ENCODE data around the gene ZGRF1. TPM values are rescaled to one million over a fixed set of nuclear protein-coding genes. Genes with fewer than 3 reads are reported as not detected.
"Not testable (repeated sequence)": the region's sequence is repeated elsewhere in the genome, so short reads cannot be mapped to it uniquely, and the experiment has no call there.

ZGRF1 gene
- total and polyA plus RNA-seq, 3 experiments from 2014 or later, result 0.92 to 26.9 (median 22.9) TPM

GRCh38 chr4:112626228-112626627 is 10.5 kb downstream of the ZGRF1 start:
- Mint-ChIP-seq H3K4me1 (no peaks in the 10 kb centered on the region), H3K9me3 (no peaks in the 10 kb centered on the region), H3K36me3 (peaks cover 8 to 17% (median 9%) of the 10 kb centered on the region in 3 donors), H3K4me3 (no peak overlapping the region), H3K27me3 (no peaks in the 10 kb centered on the region), H3K27ac (no peak overlapping the region)
- Histone ChIP-seq H3K27ac (ENCODE audit: low read depth, low read length) (no peak overlapping the region), H3K36me3 (ENCODE audit: insufficient read depth, low read length) (no peaks in the 10 kb centered on the region), H3K4me1 (ENCODE audit: insufficient read depth, low read length) (no peaks in the 10 kb centered on the region), H3K4me3 (ENCODE audit: low read length) (no peak overlapping the region), H3K27me3 (ENCODE audit: insufficient read depth, low read length, poor library complexity, severe bottlenecking) (no peaks in the 10 kb centered on the region), H3K9me3 (ENCODE audit: low read length) (no peaks in the 10 kb centered on the region)
- ChIA-PET POLR2A (no interaction called here), CTCF (no interaction called here)
- no peak for DNase-seq

DNA sequence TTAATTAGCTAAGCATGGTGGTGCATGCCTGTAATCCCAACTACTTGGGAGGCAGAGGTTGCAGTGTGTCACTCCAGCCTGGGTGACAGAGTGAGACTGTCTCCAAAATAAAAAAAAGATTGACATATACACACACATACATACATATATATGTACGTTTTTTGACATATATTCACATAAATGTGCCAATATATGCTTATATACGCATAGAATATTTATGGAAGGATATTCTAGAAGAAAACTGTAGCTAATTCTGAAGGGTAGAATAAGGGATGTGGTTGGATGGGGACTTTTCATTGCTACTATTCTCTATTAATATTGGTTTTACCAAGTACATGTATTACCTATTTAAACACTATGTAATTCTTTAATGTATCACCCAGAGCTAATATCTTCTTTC is 19.7 kb downstream of the ZGRF1 start:
- H3K4me3 ChIP-seq (ENCODE audit: low read length), result no peak overlapping the region
- no peaks in the 10 kb centered on the region for H3K9me3 Mint-ChIP-seq
- peaks cover 0 to 10% (median 2%) of the 10 kb centered on the region in 3 donors for H3K36me3 Mint-ChIP-seq
- no peak overlapping the region for H3K4me3 Mint-ChIP-seq
- ChIA-PET CTCF (interaction anchor here (0.7 to 1.0 kb wide), 2 partner anchors 12 to 17 kb away, joined by 3 read pairs; no protein-coding TSS in a partner anchor), POLR2A (no interaction called here)
- no peaks in the 10 kb centered on the region for H3K27me3 ChIP-seq (ENCODE audit: insufficient read depth, low read length, poor library complexity, severe bottlenecking)
- no peaks in the 10 kb centered on the region for H3K4me1 Mint-ChIP-seq
- no peak for DNase-seq
- no peaks in the 10 kb centered on the region for H3K36me3 ChIP-seq (ENCODE audit: insufficient read depth, low read length)
- no peak overlapping the region for H3K27ac ChIP-seq (ENCODE audit: low read depth, low read length)
- no peaks in the 10 kb centered on the region for H3K4me1 ChIP-seq (ENCODE audit: insufficient read depth, low read length)
- no peak overlapping the region for H3K27ac Mint-ChIP-seq
- no peaks in the 10 kb centered on the region for H3K27me3 Mint-ChIP-seq
- H3K9me3 ChIP-seq (ENCODE audit: low read length), result no peaks in the 10 kb centered on the region

GRCh38 chr4:112612814-112613213 is 23.9 kb downstream of the ZGRF1 start:
- H3K4me3 ChIP-seq (ENCODE audit: low read length); H3K4me1 Mint-ChIP-seq; H3K27me3 ChIP-seq (ENCODE audit: insufficient read depth, low read length, poor library complexity, severe bottlenecking); DNase-seq; CTCF ChIA-PET; H3K27ac ChIP-seq (ENCODE audit: low read depth, low read length); H3K9me3 Mint-ChIP-seq; H3K4me1 ChIP-seq (ENCODE audit: insufficient read depth, low read length); POLR2A ChIA-PET; H3K36me3 Mint-ChIP-seq; H3K4me3 Mint-ChIP-seq; H3K36me3 ChIP-seq (ENCODE audit: insufficient read depth, low read length); H3K27me3 Mint-ChIP-seq; H3K9me3 ChIP-seq (ENCODE audit: low read length): not testable (repeated sequence)
- peak overlapping the region in 1 of 8 donors; percentile 38 for H3K27ac Mint-ChIP-seq

DNA sequence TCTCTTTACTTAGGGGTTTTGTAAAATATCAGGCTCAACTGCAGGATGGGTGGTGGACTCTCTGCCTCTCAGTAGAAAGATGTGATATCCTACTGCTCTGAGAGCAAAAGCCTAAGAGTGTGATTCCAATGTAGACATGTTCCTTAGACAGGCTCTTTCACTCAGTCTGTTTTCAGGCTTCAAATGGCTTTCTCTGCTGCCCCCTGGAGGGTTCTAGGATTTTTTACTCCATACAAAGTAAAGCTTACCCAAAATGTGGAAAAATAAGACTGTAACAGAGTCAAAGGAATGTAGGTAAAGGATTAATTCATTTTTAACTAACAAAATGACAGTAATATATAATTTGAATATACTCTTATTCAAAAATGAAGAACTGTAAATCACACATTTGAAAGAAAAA is 32.1 kb downstream of the ZGRF1 start:
- Mint-ChIP-seq H3K27ac (peak overlapping the region in 3 of 8 donors; percentile 22 to 45 (median 23)), H3K27me3 (no peaks in the 10 kb centered on the region), H3K9me3 (no peaks in the 10 kb centered on the region), H3K4me1 (peaks cover 0 to 3% (median 0%) of the 10 kb centered on the region in 3 donors), H3K4me3 (no peak overlapping the region), H3K36me3 (peaks cover 0 to 8% (median 0%) of the 10 kb centered on the region in 3 donors)
- H3K4me3 ChIP-seq (ENCODE audit: low read length), result no peak overlapping the region
- peak in 4 of 5 donors; percentile 14 to 50 (median 22) for DNase-seq
- no peaks in the 10 kb centered on the region for H3K36me3 ChIP-seq (ENCODE audit: insufficient read depth, low read length)
- H3K4me1 ChIP-seq (ENCODE audit: insufficient read depth, low read length), result no peaks in the 10 kb centered on the region
- no peaks in the 10 kb centered on the region for H3K9me3 ChIP-seq (ENCODE audit: low read length)
- no peaks in the 10 kb centered on the region for H3K27me3 ChIP-seq (ENCODE audit: insufficient read depth, low read length, poor library complexity, severe bottlenecking)
- ChIA-PET POLR2A (no interaction called here), CTCF (interaction anchor here (0.6 to 1.5 kb wide), 9 partner anchors 12 to 504 kb away, joined by 3 to 7 read pairs (median 3); no protein-coding TSS in a partner anchor)
- no peak overlapping the region for H3K27ac ChIP-seq (ENCODE audit: low read depth, low read length)

- ChIA-PET POLR2A (no interaction called here), CTCF (no interaction called here)
- Mint-ChIP-seq H3K4me3 (no peak overlapping the region), H3K27me3 (no peaks in the 10 kb centered on the region), H3K4me1 (no peaks in the 10 kb centered on the region), H3K27ac (no peak overlapping the region), H3K9me3 (peaks cover 0 to 2% (median 0%) of the 10 kb centered on the region in 5 donors), H3K36me3 (peaks cover 0 to 9% (median 4%) of the 10 kb centered on the region in 3 donors)
- no peak overlapping the region for H3K27ac ChIP-seq (ENCODE audit: low read depth, low read length)
- no peaks in the 10 kb centered on the region for H3K36me3 ChIP-seq (ENCODE audit: insufficient read depth, low read length)
- no peak for DNase-seq
- H3K4me1 ChIP-seq (ENCODE audit: insufficient read depth, low read length), result no peaks in the 10 kb centered on the region
- H3K27me3 ChIP-seq (ENCODE audit: insufficient read depth, low read length, poor library complexity, severe bottlenecking), result no peaks in the 10 kb centered on the region
- H3K4me3 ChIP-seq (ENCODE audit: low read length), result no peak overlapping the region
- H3K9me3 ChIP-seq (ENCODE audit: low read length), result no peaks in the 10 kb centered on the region
Measured at GRCh38 chr4:112594993-112595392, 41.7 kb downstream of the ZGRF1 start.

DNA sequence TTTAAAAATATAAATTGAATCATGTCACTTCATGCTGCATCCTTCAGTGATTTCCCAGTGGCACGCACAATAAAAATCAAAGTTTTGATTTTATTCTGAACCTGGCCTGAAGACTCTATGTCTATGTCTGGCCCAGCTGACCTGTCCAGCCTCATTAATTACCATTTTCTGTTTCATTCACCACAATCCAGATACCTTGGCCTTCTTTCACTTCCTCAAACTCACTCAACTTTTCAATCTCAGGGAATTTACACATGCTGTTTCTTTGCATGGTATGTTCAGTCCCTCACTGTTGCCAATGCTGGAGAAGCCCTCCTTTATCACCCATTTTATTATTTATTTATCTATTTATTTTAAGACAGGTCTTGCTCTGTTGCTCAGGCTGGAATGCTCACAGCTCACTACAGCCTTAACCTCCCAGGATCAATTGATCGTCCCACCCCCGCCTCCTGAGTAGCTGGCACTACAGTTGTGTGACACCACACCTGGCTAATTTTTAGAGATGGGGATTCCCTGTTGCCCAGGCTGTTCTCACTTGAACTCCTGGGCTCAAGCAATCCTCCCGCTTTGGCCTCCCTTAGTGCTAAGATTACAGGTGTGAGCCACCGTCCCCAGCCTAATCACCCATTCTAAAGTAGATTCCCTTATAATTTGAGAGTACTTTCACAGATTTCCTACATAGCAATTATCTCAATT is 43.1 kb downstream of the ZGRF1 start:
- no peaks in the 10 kb centered on the region for H3K27me3 Mint-ChIP-seq
- no peaks in the 10 kb centered on the region for H3K9me3 ChIP-seq (ENCODE audit: low read length)
- no peak overlapping the region for H3K4me3 Mint-ChIP-seq
- no peak for DNase-seq
- ChIA-PET CTCF (no interaction called here), POLR2A (no interaction called here)
- H3K27ac ChIP-seq (ENCODE audit: low read depth, low read length), result no peak overlapping the region
- peaks cover 0 to 11% (median 4%) of the 10 kb centered on the region in 3 donors for H3K36me3 Mint-ChIP-seq
- H3K27ac Mint-ChIP-seq, result no peak overlapping the region
- no peak overlapping the region for H3K4me3 ChIP-seq (ENCODE audit: low read length)
- H3K4me1 ChIP-seq (ENCODE audit: insufficient read depth, low read length), result no peaks in the 10 kb centered on the region
- no peaks in the 10 kb centered on the region for H3K27me3 ChIP-seq (ENCODE audit: insufficient read depth, low read length, poor library complexity, severe bottlenecking)
- H3K36me3 ChIP-seq (ENCODE audit: insufficient read depth, low read length), result no peaks in the 10 kb centered on the region
- H3K9me3 Mint-ChIP-seq, result peaks cover 0 to 2% (median 0%) of the 10 kb centered on the region in 5 donors
- no peaks in the 10 kb centered on the region for H3K4me1 Mint-ChIP-seq

GRCh38 chr4:112592717-112593116 is 44.0 kb downstream of the ZGRF1 start:
- Histone ChIP-seq H3K27me3 (ENCODE audit: insufficient read depth, low read length, poor library complexity, severe bottlenecking) (no peaks in the 10 kb centered on the region), H3K36me3 (ENCODE audit: insufficient read depth, low read length) (no peaks in the 10 kb centered on the region), H3K27ac (ENCODE audit: low read depth, low read length) (no peak overlapping the region), H3K9me3 (ENCODE audit: low read length) (no peaks in the 10 kb centered on the region), H3K4me1 (ENCODE audit: insufficient read depth, low read length) (no peaks in the 10 kb centered on the region), H3K4me3 (ENCODE audit: low read length) (no peak overlapping the region)
- peaks cover 0 to 2% (median 0%) of the 10 kb centered on the region in 5 donors for H3K9me3 Mint-ChIP-seq
- peaks cover 0 to 11% (median 4%) of the 10 kb centered on the region in 3 donors for H3K36me3 Mint-ChIP-seq
- CTCF ChIA-PET, result no interaction called here
- no peak overlapping the region for H3K4me3 Mint-ChIP-seq
- H3K4me1 Mint-ChIP-seq, result no peaks in the 10 kb centered on the region
- no peaks in the 10 kb centered on the region for H3K27me3 Mint-ChIP-seq
- H3K27ac Mint-ChIP-seq, result no peak overlapping the region
- DNase-seq, result no peak
- POLR2A ChIA-PET, result no interaction called here

- no peak overlapping the region for H3K4me3 Mint-ChIP-seq
- H3K27ac Mint-ChIP-seq, result no peak overlapping the region
- Histone ChIP-seq H3K4me3 (ENCODE audit: low read length) (no peak overlapping the region), H3K27me3 (ENCODE audit: insufficient read depth, low read length, poor library complexity, severe bottlenecking) (no peaks in the 10 kb centered on the region), H3K4me1 (ENCODE audit: insufficient read depth, low read length) (no peaks in the 10 kb centered on the region), H3K36me3 (ENCODE audit: insufficient read depth, low read length) (no peaks in the 10 kb centered on the region), H3K27ac (ENCODE audit: low read depth, low read length) (no peak overlapping the region), H3K9me3 (ENCODE audit: low read length) (no peaks in the 10 kb centered on the region)
- no peaks in the 10 kb centered on the region for H3K27me3 Mint-ChIP-seq
- peaks cover 0 to 2% (median 0%) of the 10 kb centered on the region in 5 donors for H3K9me3 Mint-ChIP-seq
- peaks cover 1 to 11% (median 4%) of the 10 kb centered on the region in 3 donors for H3K36me3 Mint-ChIP-seq
- H3K4me1 Mint-ChIP-seq, result no peaks in the 10 kb centered on the region
- ChIA-PET POLR2A (no interaction called here), CTCF (interaction anchor here (0.7 kb wide), 1 partner anchor 371 kb away, joined by 3 read pairs; no protein-coding TSS in a partner anchor)
- no peak for DNase-seq
Measured at GRCh38 chr4:112591593-112591992, 45.1 kb downstream of the ZGRF1 start.

Data from CD8-positive, alpha-beta memory T cell (primary cell).